ENCODE measurements around the gene EYA2. TPM values are rescaled to one million over a fixed set of nuclear protein-coding genes. Genes with fewer than 3 reads are reported as not detected.

Gene EYA2
- total RNA-seq, 1 donor from 2014 or later, result 1.3 TPM

DNA sequence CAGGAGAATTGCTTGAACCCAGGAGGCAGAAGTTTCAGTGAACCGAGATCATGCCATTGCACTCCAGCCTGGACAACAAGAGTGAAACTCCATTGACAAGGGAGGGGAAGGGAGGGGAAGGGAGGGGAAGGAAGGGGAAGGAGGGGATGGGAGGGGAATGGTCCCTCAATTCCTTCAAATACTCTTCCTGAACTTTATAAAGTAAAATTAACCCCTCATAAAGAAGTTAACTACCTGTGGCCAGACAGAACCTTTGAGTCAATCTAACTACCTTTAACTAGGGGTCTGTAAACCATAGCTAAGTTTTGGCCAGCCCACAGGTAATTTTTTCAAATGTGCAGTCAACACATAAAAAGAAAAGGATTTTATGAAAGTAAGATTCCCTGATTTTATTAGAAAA, 330.8 kb downstream of the EYA2 start:
- no peak overlapping the region for H3K27ac Mint-ChIP-seq (ENCODE audit: unreplicated experiment)
- TF ChIP-seq, protein P1, sequence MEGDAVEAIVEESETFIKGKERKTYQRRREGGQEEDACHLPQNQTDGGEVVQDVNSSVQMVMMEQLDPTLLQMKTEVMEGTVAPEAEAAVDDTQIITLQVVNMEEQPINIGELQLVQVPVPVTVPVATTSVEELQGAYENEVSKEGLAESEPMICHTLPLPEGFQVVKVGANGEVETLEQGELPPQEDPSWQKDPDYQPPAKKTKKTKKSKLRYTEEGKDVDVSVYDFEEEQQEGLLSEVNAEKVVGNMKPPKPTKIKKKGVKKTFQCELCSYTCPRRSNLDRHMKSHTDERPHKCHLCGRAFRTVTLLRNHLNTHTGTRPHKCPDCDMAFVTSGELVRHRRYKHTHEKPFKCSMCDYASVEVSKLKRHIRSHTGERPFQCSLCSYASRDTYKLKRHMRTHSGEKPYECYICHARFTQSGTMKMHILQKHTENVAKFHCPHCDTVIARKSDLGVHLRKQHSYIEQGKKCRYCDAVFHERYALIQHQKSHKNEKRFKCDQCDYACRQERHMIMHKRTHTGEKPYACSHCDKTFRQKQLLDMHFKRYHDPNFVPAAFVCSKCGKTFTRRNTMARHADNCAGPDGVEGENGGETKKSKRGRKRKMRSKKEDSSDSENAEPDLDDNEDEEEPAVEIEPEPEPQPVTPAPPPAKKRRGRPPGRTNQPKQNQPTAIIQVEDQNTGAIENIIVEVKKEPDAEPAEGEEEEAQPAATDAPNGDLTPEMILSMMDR (conservative IDR thresholded peaks at IDR 0.05), result no peak
- H3K4me1 Mint-ChIP-seq, result no peaks in the 10 kb centered on the region
- no peak for DNase-seq (ENCODE audit: low read depth, low spot score)
- no peak overlapping the region for H3K4me3 Mint-ChIP-seq
- peaks cover 20% of the 10 kb centered on the region for H3K36me3 Mint-ChIP-seq (ENCODE audit: low read depth)
- no peaks in the 10 kb centered on the region for H3K27me3 Mint-ChIP-seq (ENCODE audit: low read depth)
- H3K9me3 Mint-ChIP-seq, result no peaks in the 10 kb centered on the region

DNA sequence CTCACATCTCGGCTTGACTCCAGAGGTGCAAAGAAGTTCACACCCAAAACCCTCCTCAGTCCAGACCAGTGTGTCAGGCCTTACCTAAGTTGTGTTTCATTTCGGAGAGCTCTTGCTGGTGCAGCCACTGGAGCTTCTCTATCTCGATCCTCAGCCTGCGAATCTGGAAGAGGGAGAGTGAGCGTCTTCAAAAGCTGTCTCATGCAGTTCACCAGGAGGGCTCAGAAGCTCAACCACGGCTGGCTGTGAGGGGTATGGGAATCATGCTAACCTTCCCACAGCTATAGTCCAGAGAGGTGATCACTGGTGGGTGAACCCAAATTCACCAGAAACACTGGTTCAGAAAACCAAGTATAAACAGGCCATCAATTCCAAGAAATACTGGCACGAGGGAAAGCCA, 332.5 kb downstream of the EYA2 start:
- Mint-ChIP-seq H3K27me3 (ENCODE audit: low read depth) (no peaks in the 10 kb centered on the region), H3K9me3 (no peaks in the 10 kb centered on the region), H3K4me3 (no peak overlapping the region), H3K36me3 (ENCODE audit: low read depth) (peaks cover 26% of the 10 kb centered on the region), H3K27ac (ENCODE audit: unreplicated experiment) (no peak overlapping the region), H3K4me1 (peaks cover 11% of the 10 kb centered on the region)
- TF ChIP-seq, protein P1 (conservative IDR thresholded peaks at IDR 0.05), result no peak
- no peak for DNase-seq (ENCODE audit: low read depth, low spot score)

DNA sequence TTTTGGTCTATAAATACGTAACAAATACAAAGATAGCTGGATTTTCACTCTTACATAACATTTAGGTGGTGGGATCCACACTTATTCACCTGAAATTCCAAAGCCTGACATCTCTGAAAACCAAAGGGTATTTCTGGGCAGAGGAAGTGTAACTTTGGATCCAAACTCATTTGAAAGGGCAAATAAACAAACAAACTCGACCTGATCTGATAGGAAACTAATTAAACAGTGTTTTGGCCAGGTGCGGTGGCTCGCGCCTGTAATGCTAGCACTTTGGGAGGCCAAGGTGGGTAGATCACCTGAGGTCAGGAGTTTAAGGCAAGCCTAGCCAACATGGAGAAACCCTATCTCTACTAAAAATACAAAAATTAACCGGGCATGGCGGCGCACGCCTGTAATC, 332.9 kb downstream of the EYA2 start:
- peaks cover 22% of the 10 kb centered on the region for H3K36me3 Mint-ChIP-seq (ENCODE audit: low read depth)

DNA sequence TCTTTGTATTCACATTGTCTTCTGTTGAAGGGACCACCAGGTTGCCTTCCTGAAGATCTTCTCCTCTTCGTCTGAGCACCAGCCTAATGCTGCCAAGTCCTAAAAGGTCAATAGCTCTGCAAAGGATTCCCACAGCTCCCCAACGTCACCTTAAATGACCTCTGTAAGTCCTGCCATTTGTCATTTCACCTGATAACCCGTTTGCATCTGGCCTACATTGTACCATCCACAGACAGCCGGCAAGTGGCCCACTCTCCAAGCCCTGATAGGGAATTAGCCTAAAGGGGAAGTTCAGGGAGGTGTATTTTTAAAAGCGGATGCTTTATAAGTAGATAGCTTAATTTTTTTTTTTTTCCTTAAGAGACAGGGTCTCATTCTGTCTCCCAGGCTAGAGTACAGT, 334.0 kb downstream of the EYA2 start:
- no peaks in the 10 kb centered on the region for H3K9me3 Mint-ChIP-seq
- peaks cover 19% of the 10 kb centered on the region for H3K36me3 Mint-ChIP-seq (ENCODE audit: low read depth)
- peaks cover 11% of the 10 kb centered on the region for H3K4me1 Mint-ChIP-seq
- no peak overlapping the region for H3K27ac Mint-ChIP-seq (ENCODE audit: unreplicated experiment)
- H3K4me3 Mint-ChIP-seq, result no peak overlapping the region
- no peaks in the 10 kb centered on the region for H3K27me3 Mint-ChIP-seq (ENCODE audit: low read depth)
- DNase-seq (ENCODE audit: low read depth, low spot score), result no peak
- TF ChIP-seq, protein P1 (conservative IDR thresholded peaks at IDR 0.05), result no peak

More for the DNA sequence above, 332.9 kb downstream of the EYA2 start:
- TF ChIP-seq, protein P1 (conservative IDR thresholded peaks at IDR 0.05), result no peak
- Mint-ChIP-seq H3K27ac (ENCODE audit: unreplicated experiment) (no peak overlapping the region), H3K4me1 (peaks cover 11% of the 10 kb centered on the region), H3K9me3 (no peaks in the 10 kb centered on the region), H3K4me3 (no peak overlapping the region), H3K27me3 (ENCODE audit: low read depth) (no peaks in the 10 kb centered on the region)
- DNase-seq (ENCODE audit: low read depth, low spot score), result no peak

DNA sequence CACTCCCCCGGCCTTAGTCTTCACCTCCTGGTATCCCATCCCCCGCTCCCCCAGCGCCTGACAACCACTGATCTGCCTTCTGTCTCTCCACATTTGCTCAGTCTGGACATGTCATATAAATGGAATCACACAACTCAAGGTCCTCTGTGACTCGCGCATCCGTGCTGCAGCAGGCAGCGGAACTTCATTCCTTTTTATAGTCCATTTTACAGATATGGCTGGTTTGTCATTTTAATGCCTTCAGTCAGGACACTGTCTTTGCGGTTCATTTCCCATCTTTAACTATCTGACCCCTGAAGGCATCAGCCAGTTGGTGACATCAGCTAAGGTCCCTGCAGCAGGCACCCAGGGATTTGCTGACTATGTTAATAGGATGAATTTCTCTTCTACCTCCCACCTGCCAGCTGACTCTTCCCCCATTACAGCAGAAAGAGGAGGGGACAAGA, 336.2 kb downstream of the EYA2 start:
- TF ChIP-seq, protein P1 (conservative IDR thresholded peaks at IDR 0.05), result no peak
- no peak overlapping the region for H3K4me3 Mint-ChIP-seq
- peaks cover 11% of the 10 kb centered on the region for H3K4me1 Mint-ChIP-seq
- H3K27ac Mint-ChIP-seq (ENCODE audit: unreplicated experiment), result no peak overlapping the region
- no peaks in the 10 kb centered on the region for H3K27me3 Mint-ChIP-seq (ENCODE audit: low read depth)
- H3K36me3 Mint-ChIP-seq (ENCODE audit: low read depth), result peaks cover 18% of the 10 kb centered on the region
- no peak for DNase-seq (ENCODE audit: low read depth, low spot score)
- H3K9me3 Mint-ChIP-seq, result no peaks in the 10 kb centered on the region

Data from neural crest cell (in vitro differentiated cells).